DND-41 (cell line): ENCODE results near the gene DNAH2.

Experiments used
- EZH2 ChIP-seq: IDR thresholded peaks from 3 replicates; pipeline ENCODE4 v1.6.1; 2012; ENCODE audit warnings: borderline replicate concordance, low read depth, mild to moderate bottlenecking, moderate library complexity, low read length, inconsistent platforms; ENCODE audit not compliant: severe bottlenecking
- TF ChIP-seq, protein P1 (sequence below): IDR thresholded peaks from 2 replicates; pipeline ENCODE4 v1.5.1; 2012; ENCODE audit warnings: borderline replicate concordance, low read length, moderate library complexity, mild to moderate bottlenecking; ENCODE audit not compliant: poor library complexity, severe bottlenecking; ENCODE audit errors: extremely low read depth

DNA sequence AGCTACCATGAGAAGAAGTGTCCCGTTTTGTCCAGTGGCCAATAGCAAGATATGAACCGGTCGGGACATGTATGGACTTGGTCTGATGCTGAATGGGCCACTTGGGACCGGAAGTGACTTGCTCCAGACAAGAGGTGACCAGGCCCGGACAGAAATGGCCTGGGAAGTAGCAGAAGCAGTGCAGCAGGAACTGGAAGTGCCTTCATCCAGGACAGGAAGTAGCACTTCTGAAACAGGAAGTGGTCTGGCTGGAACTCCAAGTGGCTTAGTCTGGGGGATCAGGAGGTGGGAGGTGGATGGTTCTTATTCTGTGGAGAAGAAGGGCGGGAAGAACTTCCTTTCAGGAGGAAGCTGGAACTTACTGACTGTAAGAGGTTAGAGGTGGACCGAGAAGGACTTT, 7.2 kb upstream of the DNAH2 start:
- TF ChIP-seq, protein P1, sequence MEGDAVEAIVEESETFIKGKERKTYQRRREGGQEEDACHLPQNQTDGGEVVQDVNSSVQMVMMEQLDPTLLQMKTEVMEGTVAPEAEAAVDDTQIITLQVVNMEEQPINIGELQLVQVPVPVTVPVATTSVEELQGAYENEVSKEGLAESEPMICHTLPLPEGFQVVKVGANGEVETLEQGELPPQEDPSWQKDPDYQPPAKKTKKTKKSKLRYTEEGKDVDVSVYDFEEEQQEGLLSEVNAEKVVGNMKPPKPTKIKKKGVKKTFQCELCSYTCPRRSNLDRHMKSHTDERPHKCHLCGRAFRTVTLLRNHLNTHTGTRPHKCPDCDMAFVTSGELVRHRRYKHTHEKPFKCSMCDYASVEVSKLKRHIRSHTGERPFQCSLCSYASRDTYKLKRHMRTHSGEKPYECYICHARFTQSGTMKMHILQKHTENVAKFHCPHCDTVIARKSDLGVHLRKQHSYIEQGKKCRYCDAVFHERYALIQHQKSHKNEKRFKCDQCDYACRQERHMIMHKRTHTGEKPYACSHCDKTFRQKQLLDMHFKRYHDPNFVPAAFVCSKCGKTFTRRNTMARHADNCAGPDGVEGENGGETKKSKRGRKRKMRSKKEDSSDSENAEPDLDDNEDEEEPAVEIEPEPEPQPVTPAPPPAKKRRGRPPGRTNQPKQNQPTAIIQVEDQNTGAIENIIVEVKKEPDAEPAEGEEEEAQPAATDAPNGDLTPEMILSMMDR: no peak
- no peak for TF ChIP-seq EZH2
